HEK293 (cell line): ENCODE data around the gene NKAPD1.
A peak's percentile ranks its signal among the peaks of the same experiment; 100 is the strongest.

Source experiments
- CTCF ChIA-PET: fragments of 350-600 bp; formaldehyde crosslinking; extraction: SDS; loops from one replicate; lab custom pipeline; 2021; ENCODE audit warnings: antibody characterized with exemption; lab: Yijun Ruan, JAX
- POLR2A ChIA-PET: fragments of 300-600 bp; formaldehyde crosslinking; extraction: SDS; loops from one replicate; lab custom pipeline; 2020; ENCODE audit warnings: antibody characterized with exemption, inconsistent platforms; lab: Yijun Ruan, JAX
- H3K27ac ChIP-seq: fragments of 200-500 bp; sonication (Bioruptor generic); 2 replicates; pipeline ENCODE4 v1.5.1; 2014; ENCODE audit warnings: low read depth, low read length, control low read depth, inconsistent platforms; ENCODE audit errors: extremely low read depth
- H3K36me3 ChIP-seq, 2 experiments: fragments of 200-500 bp in 1 of 2; sonication (Bioruptor generic) in 1 of 2; 1 replicate in 1 of 2; 2 replicates in 1 of 2; pipeline ENCODE4 v1.5.1; 2014 to 2017; ENCODE audit warnings: inconsistent platforms in 2 of 2, low read length in 2 of 2; ENCODE audit not compliant: control insufficient read depth in 2 of 2, insufficient read depth in 1 of 2
- H3K4me1 ChIP-seq: fragments of 200-500 bp; sonication (Bioruptor generic); 2 replicates; pipeline ENCODE4 v1.5.1; 2014; ENCODE audit warnings: mild to moderate bottlenecking, low read length, inconsistent platforms; ENCODE audit not compliant: control insufficient read depth, insufficient read depth
- H3K4me3 ChIP-seq: 2 replicates; pipeline ENCODE4 v1.5.1; 2011; ENCODE audit warnings: low read depth, mild to moderate bottlenecking, control low read depth, low read length, moderate library complexity
- H3K9me3 ChIP-seq: fragments of 200-500 bp; sonication (Bioruptor generic); 2 replicates; pipeline ENCODE4 v1.5.1; 2014; ENCODE audit warnings: low read depth, low read length, inconsistent platforms; ENCODE audit not compliant: control insufficient read depth, insufficient read depth
- CTCF ChIP-seq: fragments of 450-650 bp; formaldehyde crosslinking; IDR thresholded peaks from 2 replicates; pipeline ENCODE4 v1.5.1; 2016; ENCODE audit warnings: missing biosample characterization, missing genetic modification characterization
- MYNN ChIP-seq: fragments of 450-650 bp; formaldehyde crosslinking; IDR thresholded peaks from 2 replicates; pipeline ENCODE4 v1.5.1; 2016; ENCODE audit warnings: missing biosample characterization, missing genetic modification characterization, borderline replicate concordance
- SALL2 ChIP-seq: fragments of 450-650 bp; formaldehyde crosslinking; IDR thresholded peaks from 2 replicates; pipeline ENCODE4 v1.5.0; 2017; ENCODE audit warnings: missing biosample characterization, mild to moderate bottlenecking, missing genetic modification characterization, borderline replicate concordance
- SP7 ChIP-seq: fragments of 450-650 bp; formaldehyde crosslinking; IDR thresholded peaks from 2 replicates; pipeline ENCODE4 v1.5.1; 2016; ENCODE audit warnings: missing biosample characterization, missing genetic modification characterization
- ZBTB11 ChIP-seq: fragments of 450-650 bp; formaldehyde crosslinking; conservative IDR thresholded peaks from 2 replicates; pipeline ENCODE4 v1.5.1; 2016; ENCODE audit warnings: low read depth, missing biosample characterization, missing genetic modification characterization
- ZBTB44 ChIP-seq: fragments of 450-650 bp; IDR thresholded peaks from 2 replicates; pipeline ENCODE4 v1.5.1; 2018; ENCODE audit warnings: missing biosample characterization, mild to moderate bottlenecking, missing genetic modification characterization
- ZBTB7A ChIP-seq: fragments of 450-650 bp; formaldehyde crosslinking; IDR thresholded peaks from 2 replicates; pipeline ENCODE4 v1.5.1; 2016; ENCODE audit warnings: low read depth, missing biosample characterization, missing genetic modification characterization
- ZFP37 ChIP-seq: fragments of 450-650 bp; formaldehyde crosslinking; IDR thresholded peaks from 2 replicates; pipeline ENCODE4 v1.5.1; 2016; ENCODE audit warnings: missing biosample characterization, missing genetic modification characterization
- ZFP69B ChIP-seq: fragments of 450-650 bp; formaldehyde crosslinking; IDR thresholded peaks from 2 replicates; pipeline ENCODE4 v1.5.1; 2016; ENCODE audit warnings: missing biosample characterization, missing genetic modification characterization
- ZNF10 ChIP-seq: fragments of 450-650 bp; formaldehyde crosslinking; IDR thresholded peaks from 2 replicates; pipeline ENCODE4 v1.5.1; 2017; ENCODE audit warnings: missing biosample characterization, missing genetic modification characterization
- ZNF169 ChIP-seq: fragments of 450-650 bp; formaldehyde crosslinking; IDR thresholded peaks from 2 replicates; pipeline ENCODE4 v1.5.1; 2016; ENCODE audit warnings: missing biosample characterization, missing genetic modification characterization
- ZNF202 ChIP-seq: fragments of 450-650 bp; formaldehyde crosslinking; IDR thresholded peaks from 2 replicates; pipeline ENCODE4 v1.5.1; 2016; ENCODE audit warnings: missing biosample characterization, missing genetic modification characterization, borderline replicate concordance
- ZNF292 ChIP-seq: fragments of 450-650 bp; formaldehyde crosslinking; IDR thresholded peaks from 2 replicates; pipeline ENCODE4 v1.5.1; 2016; ENCODE audit warnings: low read depth, missing biosample characterization, missing genetic modification characterization, borderline replicate concordance
- ZNF335 ChIP-seq: fragments of 450-650 bp; formaldehyde crosslinking; conservative IDR thresholded peaks from 2 replicates; pipeline ENCODE4 v1.5.1; 2016; ENCODE audit warnings: missing biosample characterization, missing genetic modification characterization
- ZNF341 ChIP-seq: fragments of 450-650 bp; formaldehyde crosslinking; IDR thresholded peaks from 2 replicates; pipeline ENCODE4; 2016; ENCODE audit warnings: low read depth, missing biosample characterization, missing genetic modification characterization
- ZNF391 ChIP-seq: fragments of 450-650 bp; formaldehyde crosslinking; IDR thresholded peaks from 2 replicates; pipeline ENCODE4 v1.5.1; 2016; ENCODE audit warnings: low read depth, missing biosample characterization, missing genetic modification characterization, borderline replicate concordance
- ZNF394 ChIP-seq: fragments of 450-650 bp; formaldehyde crosslinking; IDR thresholded peaks from 2 replicates; pipeline ENCODE4 v1.5.1; 2016; ENCODE audit warnings: missing biosample characterization, missing genetic modification characterization, mild to moderate bottlenecking, moderate library complexity, borderline replicate concordance
- ZNF423 ChIP-seq: fragments of 450-650 bp; formaldehyde crosslinking; IDR thresholded peaks from 2 replicates; pipeline ENCODE4 v1.5.1; 2016; ENCODE audit warnings: missing biosample characterization, missing genetic modification characterization
- ZNF433 ChIP-seq: fragments of 450-650 bp; formaldehyde crosslinking; IDR thresholded peaks from 2 replicates; pipeline ENCODE4 v1.5.1; 2016; ENCODE audit warnings: missing biosample characterization, missing genetic modification characterization, low read depth
- ZNF548 ChIP-seq: fragments of 450-650 bp; formaldehyde crosslinking; IDR thresholded peaks from 2 replicates; pipeline ENCODE4 v1.5.1; 2016; ENCODE audit warnings: missing biosample characterization, missing genetic modification characterization
- ZNF747 ChIP-seq: fragments of 450-650 bp; formaldehyde crosslinking; IDR thresholded peaks from 2 replicates; pipeline ENCODE4 v1.5.1; 2016; ENCODE audit warnings: missing biosample characterization, missing genetic modification characterization
- ZSCAN23 ChIP-seq: fragments of 450-650 bp; formaldehyde crosslinking; IDR thresholded peaks from 2 replicates; pipeline ENCODE4 v1.5.1; 2016; ENCODE audit warnings: missing biosample characterization, missing genetic modification characterization
- ZXDB ChIP-seq: fragments of 450-650 bp; formaldehyde crosslinking; IDR thresholded peaks from 2 replicates; pipeline ENCODE4 v1.5.1; 2016; ENCODE audit warnings: missing biosample characterization, missing genetic modification characterization
- TF ChIP-seq, protein P1 (sequence below): fragments of 450-650 bp; formaldehyde crosslinking; IDR thresholded peaks from 2 replicates; pipeline ENCODE4 v1.5.1; 2016; ENCODE audit warnings: missing biosample characterization, missing genetic modification characterization

NKAPD1 gene

DNA sequence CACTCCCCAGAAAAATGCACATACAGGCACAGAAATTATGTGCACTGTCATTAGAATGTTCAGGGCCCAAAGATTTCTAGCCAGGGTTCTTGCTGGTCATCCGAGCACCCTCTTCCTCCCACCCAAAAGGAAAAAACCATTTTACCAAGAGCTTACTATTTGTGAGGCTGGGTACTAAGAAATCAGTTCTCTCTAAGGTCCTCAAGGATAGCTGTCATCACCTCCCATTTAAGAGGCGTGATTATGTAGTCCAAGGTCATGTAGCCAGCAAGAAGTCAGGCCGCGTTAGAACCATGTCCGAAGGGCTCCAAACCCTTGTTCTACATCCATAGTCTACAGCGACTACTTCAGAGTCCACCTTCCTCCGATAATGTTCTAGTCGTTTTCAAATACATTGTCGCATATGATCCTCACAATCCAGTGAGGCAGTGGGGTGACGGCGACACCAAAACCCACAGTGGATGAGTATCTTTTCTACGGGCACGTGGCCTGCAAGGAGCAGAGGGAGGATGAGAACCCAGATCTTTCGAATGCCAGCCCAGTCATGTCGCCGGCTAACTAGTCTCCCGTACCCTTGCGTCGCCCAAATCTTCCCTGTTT is 11.8 kb downstream of the NKAPD1 start:
- H3K9me3 ChIP-seq: no peaks in the 10 kb centered on the region
- H3K4me1 ChIP-seq: no peaks in the 10 kb centered on the region
- peak overlapping the region; percentile 95 for H3K4me3 ChIP-seq
- peak overlapping the region; percentile 18; the same call in 1 of the 2 replicates for H3K27ac ChIP-seq
- TF ChIP-seq ZNF341 (tag by site-specific recombination) (0 out of 2 replicates have a peak, but pooled peaks have one; percentile 11), ZNF747 (no peak), ZNF292 (tag by site-specific recombination) (no peak), ZFP37 (0 out of 2 replicates have a peak, but pooled peaks have one; percentile 23)
- TF ChIP-seq, all 188 proteins: peak for 2
- ChIA-PET CTCF (interaction anchor here (0.6 to 1.4 kb wide), 3 partner anchors 26 to 875 kb away, joined by 3 to 5 read pairs (median 5); partner anchors contain the start of gene NCAM1), POLR2A (interaction anchor here (0.5 to 1.7 kb wide), 6 partner anchors 9 to 1839 kb away, joined by 3 to 8 read pairs (median 5); partner anchors contain the start of genes NKAPD1 and PIH1D2)
- H3K36me3 ChIP-seq: peaks cover 13 to 82% of the 10 kb centered on the region in 2 experiments

GRCh38 chr11:112086422-112087191 is 12.5 kb downstream of the NKAPD1 start, which contains the start of the genes SDHD and TIMM8B:
Gene SDHD, plus strand, starts transcription at chr11:112086873. Its CDS starts 35 bp downstream, at chr11:112086908.
Gene TIMM8B, minus strand, starts transcription at chr11:112086756. Its CDS starts 33 bp downstream, at chr11:112086723.
- Histone ChIP-seq H3K4me3 (peak within 1 kb of the TSS; percentile 95), H3K4me1 (no peaks in the 10 kb centered on the region), H3K9me3 (no peaks in the 10 kb centered on the region), H3K27ac (peak within 1 kb of the TSS; percentile 18; the same call in 1 of the 2 replicates), H3K36me3 (peaks cover 15 to 83% of the 10 kb centered on the region in 2 experiments)
- ChIA-PET CTCF (interaction anchor here (0.6 to 1.4 kb wide), 2 partner anchors 27 to 875 kb away, joined by 5 read pairs; partner anchors contain the start of gene NCAM1), POLR2A (interaction anchor here (0.5 to 1.7 kb wide), 7 partner anchors 9 to 160 kb away, joined by 3 to 7 read pairs (median 4); partner anchors contain the start of genes NKAPD1 and PIH1D2)
- TF ChIP-seq ZNF169 (tag by site-specific recombination) (no peak), ZXDB (tag by site-specific recombination) (peak; percentile 50), SALL2 (tag by site-specific recombination) (no peak), ZNF423 (peak; percentile 55; the same call in 1 of the 2 replicates), ZNF202 (no peak), ZBTB7A (tag by site-specific recombination) (no peak), ZBTB11 (tag by site-specific recombination) (peak; percentile 94), ZNF335 (tag by site-specific recombination) (peak; percentile 42), ZFP37 (no peak; the same call in 1 of the 2 replicates), ZNF391 (tag by site-specific recombination) (no peak), ZFP69B (tag by site-specific recombination) (no peak), ZSCAN23 (tag by site-specific recombination) (no peak), ZNF433 (tag by site-specific recombination) (no peak), SP7 (peak; percentile 65; the same call in 1 of the 2 replicates), ZNF548 (tag by site-specific recombination) (no peak), ZNF394 (tag by site-specific recombination) (peak; percentile 21; the same call in 1 of the 2 replicates), CTCF (tag by site-specific recombination) (peak; percentile 92), ZNF10 (tag by site-specific recombination) (no peak; the same call in 1 of the 2 replicates), MYNN (tag by site-specific recombination) (no peak), ZBTB44 (tag by site-specific recombination) (no peak)
- TF ChIP-seq, protein P1, sequence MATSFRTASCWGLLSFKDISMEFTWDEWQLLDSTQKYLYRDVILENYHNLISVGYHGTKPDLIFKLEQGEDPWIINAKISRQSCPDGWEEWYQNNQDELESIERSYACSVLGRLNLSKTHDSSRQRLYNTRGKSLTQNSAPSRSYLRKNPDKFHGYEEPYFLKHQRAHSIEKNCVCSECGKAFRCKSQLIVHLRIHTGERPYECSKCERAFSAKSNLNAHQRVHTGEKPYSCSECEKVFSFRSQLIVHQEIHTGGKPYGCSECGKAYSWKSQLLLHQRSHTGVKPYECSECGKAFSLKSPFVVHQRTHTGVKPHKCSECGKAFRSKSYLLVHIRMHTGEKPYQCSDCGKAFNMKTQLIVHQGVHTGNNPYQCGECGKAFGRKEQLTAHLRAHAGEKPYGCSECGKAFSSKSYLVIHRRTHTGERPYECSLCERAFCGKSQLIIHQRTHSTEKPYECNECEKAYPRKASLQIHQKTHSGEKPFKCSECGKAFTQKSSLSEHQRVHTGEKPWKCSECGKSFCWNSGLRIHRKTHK (tag by site-specific recombination): no peak
